Measurements from ENCODE around the gene CNST. TPM values are rescaled to one million over a fixed set of nuclear protein-coding genes. Genes with fewer than 3 reads are reported as not detected.

The CNST gene
- total and polyA plus RNA-seq, 2 donors from 2014 or later, result 5.6 to 24.1 TPM

- H3K9me3 ChIP-seq (ENCODE audit: control insufficient read depth in 2 of 3, insufficient read depth in 1 of 3, low read length in 3 of 3), result no peaks in the 10 kb centered on the region
- intact Hi-C loops (cut with DNase I), result no loop called here
- FAIRE-seq, result no peak
- no peak for TF ChIP-seq CTCF (IDR thresholded peaks at IDR 0.05; ENCODE audit: borderline replicate concordance, extremely low read depth, insufficient read depth)
- H3K9ac ChIP-seq (ENCODE audit: low read length in 3 of 3), result no peak overlapping the region
- no peak for DNase-seq
- H3K27ac ChIP-seq (ENCODE audit: low read depth in 2 of 2, low read length in 2 of 2), result no peak overlapping the region
- no peak overlapping the region for H3K4me3 ChIP-seq (ENCODE audit: low read length in 3 of 3)
- H3K36me3 ChIP-seq (ENCODE audit: control insufficient read depth in 2 of 3, insufficient read depth in 3 of 3, low read length in 3 of 3), result no peaks in the 10 kb centered on the region
- no peaks in the 10 kb centered on the region for H3K27me3 ChIP-seq (ENCODE audit: control insufficient read depth, insufficient read depth, low read length)
- H3K4me1 ChIP-seq (ENCODE audit: control insufficient read depth in 2 of 3, insufficient read depth in 2 of 3, low read depth in 1 of 3, low read length in 3 of 3), result peaks cover 0 to 2% (median 0%) of the 10 kb centered on the region in 3 donors
These were observed 51.5 kb downstream of the CNST start for GRCh38 chr1:246617768-246618167.

- intact Hi-C loops (cut with DNase I), result no loop called here
- H3K9ac ChIP-seq (ENCODE audit: low read length in 3 of 3), result no peak overlapping the region
- no peak overlapping the region for H3K4me3 ChIP-seq (ENCODE audit: low read length in 3 of 3)
- H3K27ac ChIP-seq (ENCODE audit: low read depth in 2 of 2, low read length in 2 of 2), result no peak overlapping the region
- TF ChIP-seq CTCF (IDR thresholded peaks at IDR 0.05; ENCODE audit: borderline replicate concordance, extremely low read depth, insufficient read depth), result no peak
- no peak for FAIRE-seq
- H3K4me1 ChIP-seq (ENCODE audit: control insufficient read depth in 2 of 3, insufficient read depth in 2 of 3, low read depth in 1 of 3, low read length in 3 of 3), result no peaks in the 10 kb centered on the region
- no peaks in the 10 kb centered on the region for H3K27me3 ChIP-seq (ENCODE audit: control insufficient read depth, insufficient read depth, low read length)
- H3K36me3 ChIP-seq (ENCODE audit: control insufficient read depth in 2 of 3, insufficient read depth in 3 of 3, low read length in 3 of 3), result no peaks in the 10 kb centered on the region
- DNase-seq, result no peak
- no peaks in the 10 kb centered on the region for H3K9me3 ChIP-seq (ENCODE audit: control insufficient read depth in 2 of 3, insufficient read depth in 1 of 3, low read length in 3 of 3)
These were observed 52.1 kb downstream of the CNST start for GRCh38 chr1:246618240-246618808.

- no peak overlapping the region for H3K4me3 ChIP-seq (ENCODE audit: low read length in 3 of 3)
- H3K9me3 ChIP-seq (ENCODE audit: control insufficient read depth in 2 of 3, insufficient read depth in 1 of 3, low read length in 3 of 3), result no peaks in the 10 kb centered on the region
- intact Hi-C loops (cut with DNase I), result no loop called here
- no peaks in the 10 kb centered on the region for H3K36me3 ChIP-seq (ENCODE audit: control insufficient read depth in 2 of 3, insufficient read depth in 3 of 3, low read length in 3 of 3)
- H3K4me1 ChIP-seq (ENCODE audit: control insufficient read depth in 2 of 3, insufficient read depth in 2 of 3, low read depth in 1 of 3, low read length in 3 of 3), result no peaks in the 10 kb centered on the region
- no peak for FAIRE-seq
- no peak for TF ChIP-seq CTCF (IDR thresholded peaks at IDR 0.05; ENCODE audit: borderline replicate concordance, extremely low read depth, insufficient read depth)
- H3K9ac ChIP-seq (ENCODE audit: low read length in 3 of 3), result no peak overlapping the region
- H3K27me3 ChIP-seq (ENCODE audit: control insufficient read depth, insufficient read depth, low read length), result no peaks in the 10 kb centered on the region
- DNase-seq, result no peak
- no peak overlapping the region for H3K27ac ChIP-seq (ENCODE audit: low read depth in 2 of 2, low read length in 2 of 2)
These were observed 55.9 kb downstream of the CNST start for GRCh38 chr1:246622035-246622652.

All from kidney (tissue), 14 donors.